Skeletal muscle satellite cell (primary cell): ENCODE results near the gene POU4F3. TPM values are rescaled to one million over a fixed set of nuclear protein-coding genes. Genes with fewer than 3 reads are reported as not detected.
"Not testable (repeated sequence)": the region's sequence is repeated elsewhere in the genome, so short reads cannot be mapped to it uniquely, and the experiment has no call there.

ENCODE experiments used
- H3K27me3 ChIP-seq: 2 replicates; pipeline ENCODE4 v1.7.0; 2013; ENCODE audit warnings: low read length; ENCODE audit not compliant: control insufficient read depth, insufficient read depth
- H3K36me3 ChIP-seq: 2 replicates; pipeline ENCODE4 v1.7.0; 2013; ENCODE audit warnings: mild to moderate bottlenecking, control low read depth, low read length; ENCODE audit not compliant: insufficient read depth
- H3K4me1 ChIP-seq: 2 replicates; pipeline ENCODE4 v1.7.0; 2013; ENCODE audit warnings: low read length; ENCODE audit not compliant: control insufficient read depth, insufficient read depth
- H3K4me2 ChIP-seq: 2 replicates; pipeline ENCODE4 v1.7.0; 2013; ENCODE audit warnings: mild to moderate bottlenecking, low read length
- H3K4me3 ChIP-seq: 2 replicates; pipeline ENCODE4 v1.7.0; 2013; ENCODE audit warnings: low read length
- H3K9ac ChIP-seq: 2 replicates; pipeline ENCODE4 v1.7.0; 2013; ENCODE audit warnings: mild to moderate bottlenecking, low read depth, low read length, moderate library complexity
- H3K9me3 ChIP-seq: replicated peaks from 2 replicates; pipeline ENCODE4 v1.7.0; 2013; ENCODE audit warnings: mild to moderate bottlenecking, control low read depth, low read length
- total RNA-seq: library from RNA; depleted of rRNA; stranded (reverse); fragments of >200 nt; gene quantifications from 2 replicates; pipeline ENCODE4 v1.2.3, GENCODE V29; 2012; rRNA removed

The POU4F3 gene, protein sequence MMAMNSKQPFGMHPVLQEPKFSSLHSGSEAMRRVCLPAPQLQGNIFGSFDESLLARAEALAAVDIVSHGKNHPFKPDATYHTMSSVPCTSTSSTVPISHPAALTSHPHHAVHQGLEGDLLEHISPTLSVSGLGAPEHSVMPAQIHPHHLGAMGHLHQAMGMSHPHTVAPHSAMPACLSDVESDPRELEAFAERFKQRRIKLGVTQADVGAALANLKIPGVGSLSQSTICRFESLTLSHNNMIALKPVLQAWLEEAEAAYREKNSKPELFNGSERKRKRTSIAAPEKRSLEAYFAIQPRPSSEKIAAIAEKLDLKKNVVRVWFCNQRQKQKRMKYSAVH
- not detected in 2 replicates for total RNA-seq

DNA sequence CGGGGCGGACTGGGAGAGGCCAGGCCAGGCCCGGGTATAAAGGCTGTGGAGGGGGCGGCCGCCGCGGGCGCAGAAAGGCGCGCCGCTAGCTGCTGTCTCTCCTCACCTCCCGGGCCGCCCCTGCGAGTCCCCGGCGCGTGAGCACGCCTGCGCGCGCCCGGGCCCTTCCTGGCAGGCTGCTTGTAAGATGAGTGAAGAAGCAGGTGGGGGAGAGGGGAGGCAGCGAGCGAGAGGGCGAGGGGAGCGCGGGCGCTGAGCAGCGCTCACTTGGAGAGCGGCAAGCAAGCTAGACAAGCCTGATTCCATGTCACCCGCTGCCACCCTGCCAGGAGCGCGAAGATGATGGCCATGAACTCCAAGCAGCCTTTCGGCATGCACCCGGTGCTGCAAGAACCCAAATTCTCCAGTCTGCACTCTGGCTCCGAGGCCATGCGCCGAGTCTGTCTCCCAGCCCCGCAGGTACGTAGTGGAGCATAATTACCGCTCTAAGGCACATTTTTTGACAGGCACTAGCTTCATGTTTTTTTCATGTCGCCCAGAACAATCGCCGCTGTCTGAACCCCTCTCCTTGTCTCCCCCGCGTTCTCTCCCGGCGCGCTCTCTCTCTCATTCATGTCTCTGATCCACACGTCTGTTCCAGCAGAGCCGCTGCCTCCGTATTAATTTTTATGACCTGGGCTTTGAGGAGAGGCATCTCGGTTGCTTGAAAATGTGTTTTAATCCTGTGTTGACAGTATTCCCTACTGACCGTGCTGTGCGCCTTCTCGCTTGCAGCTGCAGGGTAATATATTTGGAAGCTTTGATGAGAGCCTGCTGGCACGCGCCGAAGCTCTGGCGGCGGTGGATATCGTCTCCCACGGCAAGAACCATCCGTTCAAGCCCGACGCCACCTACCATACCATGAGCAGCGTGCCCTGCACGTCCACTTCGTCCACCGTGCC, at the start of gene POU4F3:
Gene POU4F3, plus strand, starts transcription at position 66 of the 941 bp plus-strand sequence. Its CDS starts 274 bp downstream, at position 340.
- Histone ChIP-seq H3K9ac (no peak within 1 kb of the TSS), H3K4me3 (no peak within 1 kb of the TSS), H3K9me3 (no peaks in the 10 kb centered on the region), H3K36me3 (no peaks in the 10 kb centered on the region), H3K4me1 (no peaks in the 10 kb centered on the region), H3K27me3 (peaks cover 99% of the 10 kb centered on the region), H3K4me2 (no peak within 1 kb of the TSS)

DNA sequence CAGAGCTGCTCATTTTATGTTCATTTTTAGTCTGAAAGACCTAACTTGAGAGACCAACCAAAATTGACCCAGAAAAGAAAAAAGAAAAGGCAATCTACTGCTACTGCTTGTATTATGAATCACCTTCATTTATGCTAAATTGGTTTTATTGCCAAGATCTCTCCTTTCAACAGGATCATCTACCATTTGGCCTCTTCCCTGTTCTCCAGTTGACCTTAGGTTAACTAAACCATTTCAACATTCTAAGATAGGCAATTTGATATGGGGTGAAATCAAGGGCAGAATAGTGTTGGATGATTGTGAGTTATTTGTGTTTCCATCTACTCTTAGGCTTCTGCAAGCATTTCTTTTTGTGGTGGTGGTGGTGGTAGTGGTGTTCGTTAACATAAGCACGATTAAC, 48.3 kb upstream of the POU4F3 start:
- Histone ChIP-seq H3K36me3 (peaks cover 8% of the 10 kb centered on the region), H3K27me3 (no peaks in the 10 kb centered on the region), H3K4me3 (no peak overlapping the region), H3K4me2 (no peak overlapping the region), H3K4me1 (peaks cover 7% of the 10 kb centered on the region), H3K9me3 (no peaks in the 10 kb centered on the region), H3K9ac (no peak overlapping the region)

DNA sequence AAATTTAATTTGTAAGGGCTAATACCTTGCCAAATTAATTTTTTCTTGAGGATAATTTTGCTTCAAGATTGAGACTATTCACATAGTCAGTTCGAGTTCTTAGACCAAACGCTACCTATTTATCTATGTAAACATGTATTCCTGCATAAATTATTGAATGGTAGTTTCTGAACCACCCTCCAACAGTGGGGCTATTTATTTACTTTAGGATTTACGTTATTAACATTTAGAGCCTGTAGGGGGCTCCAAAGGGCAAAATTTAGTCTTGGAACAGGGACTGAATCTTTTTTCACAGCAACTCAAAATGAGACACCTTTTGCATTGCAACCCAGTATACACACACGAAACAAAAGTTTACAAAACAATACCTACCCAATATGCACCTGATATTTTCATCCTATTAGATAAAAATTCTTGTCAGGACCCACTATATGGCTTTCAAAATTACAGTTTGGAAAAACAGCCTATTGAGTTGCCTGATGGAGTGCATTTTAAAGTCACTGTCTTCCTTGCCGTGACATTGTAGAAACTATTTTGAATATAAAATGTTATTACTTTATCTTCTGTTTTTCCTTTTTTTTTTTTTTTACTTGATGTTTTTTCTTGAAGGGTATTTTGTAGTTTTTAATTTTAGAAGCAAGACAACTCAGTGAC, 47.1 kb upstream of the POU4F3 start:
- H3K9me3 ChIP-seq: no peaks in the 10 kb centered on the region
- no peak overlapping the region for H3K4me2 ChIP-seq
- H3K4me3 ChIP-seq: no peak overlapping the region
- H3K36me3 ChIP-seq: peaks cover 4% of the 10 kb centered on the region
- H3K4me1 ChIP-seq: peaks cover 7% of the 10 kb centered on the region
- no peak overlapping the region for H3K9ac ChIP-seq
- no peaks in the 10 kb centered on the region for H3K27me3 ChIP-seq

DNA sequence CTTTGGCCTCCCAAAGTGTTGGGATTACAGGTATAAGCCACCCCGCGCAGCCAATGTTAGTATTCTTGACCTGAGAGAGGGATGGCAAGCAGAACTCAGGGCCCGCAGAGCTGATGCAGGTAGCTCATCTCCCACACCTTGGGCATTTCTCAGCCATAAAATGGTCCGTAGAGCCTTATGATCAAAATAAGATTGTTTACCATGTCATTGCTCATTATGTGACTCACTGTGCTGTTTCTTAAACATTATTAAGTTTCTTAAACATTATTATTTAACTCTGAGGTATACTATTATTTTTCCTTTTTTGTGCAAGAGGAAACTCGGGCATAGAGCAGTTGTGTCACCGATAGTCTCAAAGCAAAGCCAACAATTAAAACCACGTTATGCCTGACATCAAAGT, 42.4 kb upstream of the POU4F3 start:
- Histone ChIP-seq H3K4me3 (no peak overlapping the region), H3K9me3 (no peaks in the 10 kb centered on the region), H3K36me3 (no peaks in the 10 kb centered on the region), H3K9ac (no peak overlapping the region), H3K27me3 (no peaks in the 10 kb centered on the region), H3K4me1 (no peaks in the 10 kb centered on the region), H3K4me2 (no peak overlapping the region)

DNA sequence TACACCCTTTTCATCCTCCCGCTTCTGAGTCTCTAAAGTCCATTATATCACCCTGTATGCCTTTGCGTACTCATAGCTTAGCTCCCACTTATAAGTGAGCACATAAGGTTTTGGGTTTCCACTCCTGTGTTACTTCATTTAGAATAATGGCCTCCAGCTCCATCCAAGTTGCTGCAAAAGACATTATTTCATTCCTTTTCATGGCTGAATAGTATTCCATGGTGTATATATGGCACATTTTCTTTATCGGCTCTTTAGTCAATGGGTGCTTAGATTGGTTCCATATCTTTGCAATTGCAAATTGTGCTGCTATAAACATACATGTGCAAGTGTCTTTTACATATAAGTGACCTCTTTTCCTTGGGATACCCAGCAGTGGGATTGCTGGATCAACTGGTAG, 39.7 kb upstream of the POU4F3 start:
- not testable (repeated sequence) for H3K9ac ChIP-seq, H3K4me2 ChIP-seq, H3K4me3 ChIP-seq, H3K36me3 ChIP-seq, H3K9me3 ChIP-seq, H3K4me1 ChIP-seq, H3K27me3 ChIP-seq

DNA sequence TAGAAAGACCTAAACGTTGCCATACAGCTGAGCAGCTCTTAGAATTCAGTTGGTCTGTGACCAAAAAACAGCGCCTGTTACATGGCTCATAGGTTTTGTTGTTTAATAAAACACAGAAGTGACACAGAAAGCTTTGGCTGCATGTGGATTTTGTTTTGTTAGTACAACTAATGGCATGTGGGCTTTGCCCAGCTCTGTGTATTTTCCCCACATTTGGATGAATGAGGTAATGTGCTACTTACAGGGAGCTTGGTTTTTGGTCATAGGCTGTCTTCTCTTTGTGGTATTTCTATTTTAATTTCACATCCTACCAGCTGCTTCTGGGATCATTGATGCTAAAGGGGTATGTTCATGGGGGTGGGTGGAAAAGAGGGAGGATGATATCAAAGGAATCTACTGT, 37.0 kb upstream of the POU4F3 start:
- no peak overlapping the region for H3K4me3 ChIP-seq
- H3K9ac ChIP-seq: no peak overlapping the region
- H3K36me3 ChIP-seq: no peaks in the 10 kb centered on the region
- no peaks in the 10 kb centered on the region for H3K9me3 ChIP-seq
- H3K4me1 ChIP-seq: no peaks in the 10 kb centered on the region
- no peak overlapping the region for H3K4me2 ChIP-seq
- peaks cover 15% of the 10 kb centered on the region for H3K27me3 ChIP-seq

DNA sequence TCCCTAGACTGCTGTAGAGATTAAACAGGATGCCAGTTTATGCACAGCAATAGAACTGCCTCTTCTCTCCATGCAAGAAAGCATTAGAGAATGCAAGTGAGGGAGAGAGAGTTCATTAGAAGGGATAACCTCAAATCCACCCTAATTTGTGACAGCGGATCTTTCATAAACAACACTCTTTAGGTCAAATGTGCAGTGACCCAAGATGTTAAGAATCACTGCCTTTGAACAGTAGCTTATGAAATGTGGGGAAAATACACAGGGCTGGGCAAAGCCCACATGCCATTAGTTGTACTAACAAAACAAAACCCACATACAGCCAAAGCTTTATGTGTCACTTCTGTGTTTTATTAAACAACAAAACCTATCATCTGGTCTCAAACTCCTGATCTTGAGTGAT, 36.2 kb upstream of the POU4F3 start:
- Histone ChIP-seq H3K4me3 (no peak overlapping the region), H3K27me3 (peaks cover 15% of the 10 kb centered on the region), H3K4me2 (no peak overlapping the region), H3K4me1 (no peaks in the 10 kb centered on the region), H3K9ac (no peak overlapping the region), H3K36me3 (no peaks in the 10 kb centered on the region), H3K9me3 (no peaks in the 10 kb centered on the region)

DNA sequence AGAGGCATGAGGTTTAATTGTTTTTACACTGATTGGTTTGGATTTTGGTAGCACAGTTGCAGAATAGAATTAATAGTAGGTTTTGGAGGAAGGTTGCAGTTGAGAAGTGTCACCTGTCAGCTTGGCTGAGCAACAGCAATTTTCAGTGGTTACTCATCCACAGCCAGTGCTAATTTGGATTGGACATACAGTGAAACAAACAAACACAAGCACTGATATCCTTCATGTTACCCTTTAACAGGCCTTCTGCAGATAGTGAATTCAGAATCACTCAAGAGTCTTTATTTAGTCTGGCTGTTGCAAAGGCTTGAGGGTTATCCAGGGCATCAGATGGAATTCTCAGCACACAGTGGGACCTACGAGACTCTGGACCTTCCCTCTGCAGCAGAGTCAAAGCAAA, 31.8 kb upstream of the POU4F3 start:
- Histone ChIP-seq H3K36me3 (no peaks in the 10 kb centered on the region), H3K4me1 (no peaks in the 10 kb centered on the region), H3K4me3 (no peak overlapping the region), H3K4me2 (no peak overlapping the region), H3K27me3 (peaks cover 28% of the 10 kb centered on the region), H3K9ac (no peak overlapping the region), H3K9me3 (no peaks in the 10 kb centered on the region)

DNA sequence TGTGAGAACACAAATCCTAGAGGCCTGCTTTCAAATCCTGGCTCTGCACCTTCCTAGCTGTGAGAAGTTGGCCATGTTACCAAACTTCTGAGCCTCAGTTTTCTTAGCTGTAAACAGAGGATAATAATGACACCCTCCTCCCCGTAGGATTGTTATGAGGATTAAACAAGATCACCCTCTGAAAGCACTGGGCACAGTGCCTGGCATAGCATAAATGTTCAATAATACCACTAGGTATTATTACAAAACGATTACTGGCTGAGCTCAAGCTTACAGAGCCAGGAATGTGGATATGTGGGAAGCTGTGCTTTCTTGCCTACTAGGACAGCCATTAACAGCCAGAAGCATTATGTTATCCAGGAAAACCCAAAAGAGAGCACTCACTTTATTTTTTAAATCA, 30.8 kb upstream of the POU4F3 start:
- no peak overlapping the region for H3K4me3 ChIP-seq
- no peaks in the 10 kb centered on the region for H3K4me1 ChIP-seq
- H3K9me3 ChIP-seq: no peaks in the 10 kb centered on the region
- no peaks in the 10 kb centered on the region for H3K36me3 ChIP-seq
- H3K4me2 ChIP-seq: no peak overlapping the region
- no peak overlapping the region for H3K9ac ChIP-seq
- H3K27me3 ChIP-seq: peaks cover 23% of the 10 kb centered on the region

DNA sequence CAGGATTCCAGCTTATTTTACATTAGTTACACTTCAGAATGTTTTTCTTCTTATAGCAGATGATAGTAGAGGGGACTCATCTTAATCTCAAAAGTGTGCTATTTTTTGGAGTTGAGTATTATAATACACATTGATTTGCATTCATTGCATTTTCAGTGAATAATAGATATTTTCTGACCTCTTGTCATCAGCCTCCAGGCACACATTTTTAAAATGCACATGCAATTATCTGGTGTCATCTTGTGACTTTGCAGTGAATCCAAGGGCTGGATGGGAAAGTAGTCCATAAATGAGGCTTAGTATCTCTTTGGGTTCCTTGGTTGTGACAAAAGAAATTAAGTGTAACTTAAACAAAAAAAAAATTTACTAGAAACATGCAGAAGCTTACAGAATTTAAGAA, 28.1 kb upstream of the POU4F3 start:
- H3K9ac ChIP-seq: no peak overlapping the region

DNA sequence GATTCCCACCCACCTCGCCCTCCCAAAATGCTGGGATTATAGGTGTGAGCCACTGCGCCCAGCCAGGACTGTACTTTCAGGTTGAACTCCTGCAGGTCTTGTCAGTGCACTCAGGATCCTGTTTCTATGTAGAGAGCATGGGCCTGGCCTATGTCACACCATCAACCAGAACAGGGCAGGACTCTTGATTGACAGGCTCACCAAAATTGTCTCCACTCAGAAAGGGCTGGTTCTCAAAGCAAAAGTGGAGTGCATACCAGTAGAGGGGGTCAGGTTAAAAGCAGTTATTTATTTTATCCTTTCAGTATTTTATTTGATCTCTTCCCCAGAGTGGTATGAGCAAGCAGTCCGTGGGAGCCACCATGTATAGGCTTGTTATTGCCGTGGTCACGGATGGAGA, 27.4 kb upstream of the POU4F3 start:
- Histone ChIP-seq H3K36me3 (no peaks in the 10 kb centered on the region), H3K4me2 (no peak overlapping the region), H3K9ac (no peak overlapping the region), H3K4me3 (no peak overlapping the region), H3K27me3 (peaks cover 27% of the 10 kb centered on the region), H3K9me3 (no peaks in the 10 kb centered on the region), H3K4me1 (no peaks in the 10 kb centered on the region)

More for the DNA sequence above, 28.1 kb upstream of the POU4F3 start:
- Histone ChIP-seq H3K4me1 (no peaks in the 10 kb centered on the region), H3K4me3 (no peak overlapping the region), H3K36me3 (no peaks in the 10 kb centered on the region), H3K9me3 (no peaks in the 10 kb centered on the region), H3K4me2 (no peak overlapping the region), H3K27me3 (peaks cover 26% of the 10 kb centered on the region)
